H9 (cell line): ENCODE data around the gene RPS21. TPM values are rescaled to one million over a fixed set of nuclear protein-coding genes. Genes with fewer than 3 reads are reported as not detected.
A peak's percentile ranks its signal among the peaks of the same experiment; 100 is the strongest.

Source experiments
- DNase-seq: peaks from one replicate; pipeline ENCODE4 v3.0.0-alpha.2; 2017
- H2AFZ ChIP-seq: one replicate; pipeline ENCODE4 v1.6.1; 2013; ENCODE audit warnings: mild to moderate bottlenecking, low read length, control low read depth, moderate library complexity
- H2AK5ac ChIP-seq: 2 replicates; pipeline ENCODE4 v1.6.1; 2013; ENCODE audit warnings: low read length, control low read depth, mixed read lengths; ENCODE audit not compliant: insufficient read length
- H2BK120ac ChIP-seq: one replicate; pipeline ENCODE4 v1.6.1; 2013; ENCODE audit warnings: low read depth, mild to moderate bottlenecking, low read length, control low read depth, inconsistent platforms; ENCODE audit not compliant: poor library complexity, severe bottlenecking
- H2BK12ac ChIP-seq: 2 replicates; pipeline ENCODE4 v1.6.1; 2013; ENCODE audit warnings: low read length, control low read depth, mixed read lengths, low read depth; ENCODE audit not compliant: insufficient read length
- H2BK15ac ChIP-seq: 2 replicates; pipeline ENCODE4 v1.6.1; 2013; ENCODE audit warnings: low read depth, low read length, control low read depth
- H2BK20ac ChIP-seq: one replicate; pipeline ENCODE4 v1.6.1; 2013; ENCODE audit warnings: low read depth, mild to moderate bottlenecking, low read length, control low read depth, inconsistent platforms; ENCODE audit not compliant: poor library complexity, severe bottlenecking
- H2BK5ac ChIP-seq: 2 replicates; pipeline ENCODE4 v1.6.1; 2013; ENCODE audit warnings: low read length, control low read depth, mixed read lengths; ENCODE audit not compliant: insufficient read length
- H3K14ac ChIP-seq: 2 replicates; pipeline ENCODE4 v1.6.1; 2013; ENCODE audit warnings: low read length, control low read depth; ENCODE audit not compliant: insufficient read depth
- H3K18ac ChIP-seq: 2 replicates; pipeline ENCODE4 v1.6.1; 2013; ENCODE audit warnings: low read depth, mild to moderate bottlenecking, mixed read lengths, low read length, control low read depth; ENCODE audit not compliant: insufficient read length
- H3K23ac ChIP-seq: 2 replicates; pipeline ENCODE4 v1.6.1; 2013; ENCODE audit warnings: low read length, control low read depth, mixed read lengths, low read depth; ENCODE audit not compliant: insufficient read length
- H3K23me2 ChIP-seq: 2 replicates; pipeline ENCODE4 v1.6.1; 2013; ENCODE audit warnings: low read depth, mild to moderate bottlenecking, mixed read lengths, low read length, control low read depth; ENCODE audit not compliant: insufficient read length, poor library complexity, severe bottlenecking
- H3K27ac ChIP-seq: 2 replicates; pipeline ENCODE4 v1.5.1; 2013; ENCODE audit warnings: low read length, control low read depth, mixed read lengths, low read depth; ENCODE audit not compliant: insufficient read length
- H3K27me3 ChIP-seq: 2 replicates; pipeline ENCODE4 v1.6.1; 2013; ENCODE audit warnings: low read length, control low read depth, inconsistent platforms; ENCODE audit not compliant: insufficient read depth
- H3K4ac ChIP-seq: 2 replicates; pipeline ENCODE4 v1.6.1; 2013; ENCODE audit warnings: low read depth, mild to moderate bottlenecking, control low read depth, inconsistent platforms, low read length, moderate library complexity
- H3K4me1 ChIP-seq: 2 replicates; pipeline ENCODE4 v1.6.1; 2013; ENCODE audit warnings: low read length, control low read depth, inconsistent platforms; ENCODE audit not compliant: insufficient read depth
- H3K4me2 ChIP-seq: 2 replicates; pipeline ENCODE4 v1.6.1; 2013; ENCODE audit warnings: low read length, control low read depth, mixed read lengths; ENCODE audit not compliant: insufficient read length, insufficient read depth
- H3K56ac ChIP-seq: 2 replicates; pipeline ENCODE4 v1.6.1; 2013; ENCODE audit warnings: low read depth, mild to moderate bottlenecking, mixed read lengths, low read length, control low read depth; ENCODE audit not compliant: insufficient read length
- H3K79me1 ChIP-seq: 2 replicates; pipeline ENCODE4 v1.6.1; 2013; ENCODE audit warnings: low read depth, mild to moderate bottlenecking, moderate library complexity, low read length, control low read depth, inconsistent platforms; ENCODE audit not compliant: insufficient read depth, poor library complexity, severe bottlenecking
- H3K79me2 ChIP-seq: 2 replicates; pipeline ENCODE4 v1.6.1; 2013; ENCODE audit warnings: low read length, control low read depth, inconsistent platforms; ENCODE audit not compliant: insufficient read depth
- H3K9ac ChIP-seq: 2 replicates; pipeline ENCODE4 v1.6.1; 2013; ENCODE audit warnings: low read length, control low read depth, mixed read lengths; ENCODE audit not compliant: insufficient read length; ENCODE audit errors: extremely low read depth
- H3K9me3 ChIP-seq: one replicate; pipeline ENCODE4 v1.6.1; 2013; ENCODE audit warnings: low read depth, low read length, inconsistent platforms; ENCODE audit not compliant: control insufficient read depth
- H3T11ph ChIP-seq: one replicate; pipeline ENCODE4 v1.6.1; 2013; ENCODE audit warnings: mild to moderate bottlenecking, low read length, control low read depth, inconsistent platforms
- H4K20me1 ChIP-seq: one replicate; pipeline ENCODE4 v1.6.1; 2013; ENCODE audit not compliant: control insufficient read depth, insufficient read length, insufficient read depth
- H4K5ac ChIP-seq: 2 replicates; pipeline ENCODE4 v1.6.1; 2013; ENCODE audit warnings: low read depth, mild to moderate bottlenecking, mixed read lengths, low read length, control low read depth; ENCODE audit not compliant: insufficient read length
- H4K8ac ChIP-seq: replicated peaks from 2 replicates; pipeline ENCODE4 v1.6.1; 2013; ENCODE audit warnings: low read length, control low read depth, mixed read lengths, low read depth; ENCODE audit not compliant: insufficient read length
- H4K91ac ChIP-seq: 2 replicates; pipeline ENCODE4 v1.6.1; 2013; ENCODE audit warnings: low read depth, mild to moderate bottlenecking, moderate library complexity, mixed read lengths, low read length, control low read depth; ENCODE audit not compliant: insufficient read length
- H3K27ac Mint-ChIP-seq, 3 experiments: 2 replicates in 2 of 3; 3 replicates in 1 of 3; pipeline ENCODE4 v1.8.0; 2020 to 2021; ENCODE audit warnings: mixed read lengths in 3 of 3, mild to moderate bottlenecking in 1 of 3, moderate library complexity in 1 of 3
- H3K27me3 Mint-ChIP-seq: 2 replicates; pipeline ENCODE4 v1.8.0; 2021; ENCODE audit warnings: low read depth, mild to moderate bottlenecking, moderate library complexity, mixed read lengths
- H3K36me3 Mint-ChIP-seq, 3 experiments: 2 replicates in 2 of 3; 3 replicates in 1 of 3; pipeline ENCODE4 v1.8.0; 2020 to 2021; ENCODE audit warnings: low read depth in 3 of 3, mixed read lengths in 3 of 3; ENCODE audit not compliant: insufficient read depth in 1 of 3
- H3K4me1 Mint-ChIP-seq, 2 experiments: 2 replicates each; pipeline ENCODE4 v1.8.0; 2020; ENCODE audit warnings: mixed read lengths in 2 of 2
- H3K4me3 Mint-ChIP-seq, 2 experiments: 2 replicates in 1 of 2; 3 replicates in 1 of 2; pipeline ENCODE4 v1.8.0; 2020 to 2021; ENCODE audit warnings: mild to moderate bottlenecking in 2 of 2, mixed read lengths in 2 of 2, moderate library complexity in 1 of 2
- H3K9me3 Mint-ChIP-seq, 2 experiments: 2 replicates in 1 of 2; 3 replicates in 1 of 2; pipeline ENCODE4 v1.8.0; 2020; ENCODE audit warnings: mild to moderate bottlenecking in 2 of 2, mixed read lengths in 2 of 2, moderate library complexity in 1 of 2
- WGBS: extraction: QIAGEN DNeasy Blood & Tissue Kit; methylation state at CpG from one replicate; pipeline ENCODE4 v1.1.7; 2013; ENCODE audit warnings: missing lambda C conversion rate, low lambda C conversion rate, mixed read lengths; ENCODE audit not compliant: insufficient read length; ENCODE audit errors: extremely low coverage; 5-methylcytosine and 5-hydroxymethylcytosine counted together
- total RNA-seq: library from RNA; stranded (reverse); gene quantifications from 2 replicates; pipeline ENCODE4 v1.2.1, GENCODE V29; 2021
- TF ChIP-seq, protein P1 (sequence below): fragments of 200-600 bp; sonication (generic); conservative IDR thresholded peaks from 3 replicates; pipeline ENCODE4 v1.8.0; 2021; ENCODE audit warnings: antibody characterized with exemption, mild to moderate bottlenecking

Gene RPS21
- total RNA-seq, 1 experiment from 2014 or later: 1,715 TPM

DNA sequence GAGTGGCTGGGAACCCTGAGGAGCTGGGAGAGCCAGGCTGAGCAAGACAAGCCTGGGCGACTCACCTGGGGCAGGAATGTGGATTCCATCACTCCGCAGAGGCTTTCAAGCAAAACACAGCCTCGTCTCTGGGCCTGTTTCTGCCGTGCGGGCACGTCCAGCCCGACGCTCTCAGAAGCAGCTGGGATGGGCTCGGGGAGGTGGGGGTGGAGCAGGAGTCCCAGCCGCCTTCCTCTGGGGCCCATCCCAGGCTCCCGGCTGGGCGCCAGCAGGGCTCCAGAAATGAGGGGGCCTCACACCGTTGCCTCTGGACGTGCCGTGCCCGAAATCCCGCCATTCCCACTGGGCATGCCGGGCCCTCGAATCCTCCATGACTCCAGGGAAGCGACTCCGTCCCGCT lies 8.7 kb upstream of the RPS21 start:
- no peak overlapping the region for H2BK5ac ChIP-seq
- H2AK5ac ChIP-seq: no peak overlapping the region
- no peak overlapping the region for H2BK20ac ChIP-seq
- peak overlapping the region; percentile 53 for H4K91ac ChIP-seq
- H3K18ac ChIP-seq: peak overlapping the region; percentile 34
- TF ChIP-seq, protein P1, sequence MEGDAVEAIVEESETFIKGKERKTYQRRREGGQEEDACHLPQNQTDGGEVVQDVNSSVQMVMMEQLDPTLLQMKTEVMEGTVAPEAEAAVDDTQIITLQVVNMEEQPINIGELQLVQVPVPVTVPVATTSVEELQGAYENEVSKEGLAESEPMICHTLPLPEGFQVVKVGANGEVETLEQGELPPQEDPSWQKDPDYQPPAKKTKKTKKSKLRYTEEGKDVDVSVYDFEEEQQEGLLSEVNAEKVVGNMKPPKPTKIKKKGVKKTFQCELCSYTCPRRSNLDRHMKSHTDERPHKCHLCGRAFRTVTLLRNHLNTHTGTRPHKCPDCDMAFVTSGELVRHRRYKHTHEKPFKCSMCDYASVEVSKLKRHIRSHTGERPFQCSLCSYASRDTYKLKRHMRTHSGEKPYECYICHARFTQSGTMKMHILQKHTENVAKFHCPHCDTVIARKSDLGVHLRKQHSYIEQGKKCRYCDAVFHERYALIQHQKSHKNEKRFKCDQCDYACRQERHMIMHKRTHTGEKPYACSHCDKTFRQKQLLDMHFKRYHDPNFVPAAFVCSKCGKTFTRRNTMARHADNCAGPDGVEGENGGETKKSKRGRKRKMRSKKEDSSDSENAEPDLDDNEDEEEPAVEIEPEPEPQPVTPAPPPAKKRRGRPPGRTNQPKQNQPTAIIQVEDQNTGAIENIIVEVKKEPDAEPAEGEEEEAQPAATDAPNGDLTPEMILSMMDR: no peak
- H3K36me3 Mint-ChIP-seq: peaks cover 10 to 19% (median 12%) of the 10 kb centered on the region in 3 experiments
- no peaks in the 10 kb centered on the region for H3K79me2 ChIP-seq
- H3K27ac ChIP-seq: no peak overlapping the region
- H2AFZ ChIP-seq: no peak overlapping the region
- H2BK15ac ChIP-seq: no peak overlapping the region
- H3K79me1 ChIP-seq: no peaks in the 10 kb centered on the region
- no peak overlapping the region for H3K56ac ChIP-seq
- no peak overlapping the region for H3K4me2 ChIP-seq
- H3K27ac Mint-ChIP-seq: no peak overlapping the region
- H2BK12ac ChIP-seq: no peak overlapping the region
- H3K9me3 ChIP-seq: no peaks in the 10 kb centered on the region
- H3K4me1 ChIP-seq: no peaks in the 10 kb centered on the region; the same call in 1 of the 2 replicates
- no peaks in the 10 kb centered on the region for H4K20me1 ChIP-seq
- peaks cover 2% of the 10 kb centered on the region; the same call in 1 of the 2 replicates for H3K27me3 Mint-ChIP-seq
- H4K8ac ChIP-seq: no peak overlapping the region
- no CpG with 5 or more reads among the region's 22 CpGs for WGBS
- no peak overlapping the region for H3T11ph ChIP-seq
- H3K9ac ChIP-seq: no peak overlapping the region
- H3K4me3 Mint-ChIP-seq: no peak overlapping the region
- H2BK120ac ChIP-seq: no peak overlapping the region
- peaks cover 21 to 27% of the 10 kb centered on the region in 2 experiments for H3K4me1 Mint-ChIP-seq
- H3K9me3 Mint-ChIP-seq: peaks cover 5 to 10% of the 10 kb centered on the region in 2 experiments
- H3K27me3 ChIP-seq: no peaks in the 10 kb centered on the region
- no peak overlapping the region for H3K4ac ChIP-seq
- H3K14ac ChIP-seq: 0 out of 2 replicates have a peak overlapping the region, but pooled peaks have one; percentile 39
- peak; percentile 70 for DNase-seq
- no peak overlapping the region for H4K5ac ChIP-seq
- no peak overlapping the region for H3K23ac ChIP-seq
- H3K23me2 ChIP-seq: no peaks in the 10 kb centered on the region
